MM.1S (cell line): ENCODE measurements around the gene SORL1.

Experiments used
- CTCF ChIP-seq: fragments of 300-600 bp; sonication (generic); IDR thresholded peaks from 2 replicates; pipeline ENCODE4 v1.5.1; 2016; ENCODE audit warnings: antibody characterized with exemption, low read length, mixed read lengths
- EZH2 ChIP-seq: fragments of 300-600 bp; sonication (generic); optimal IDR thresholded peaks from 2 replicates; pipeline ENCODE3; 2017; ENCODE audit warnings: low read depth, mild to moderate bottlenecking, antibody characterized with exemption, low read length, mixed read lengths

DNA sequence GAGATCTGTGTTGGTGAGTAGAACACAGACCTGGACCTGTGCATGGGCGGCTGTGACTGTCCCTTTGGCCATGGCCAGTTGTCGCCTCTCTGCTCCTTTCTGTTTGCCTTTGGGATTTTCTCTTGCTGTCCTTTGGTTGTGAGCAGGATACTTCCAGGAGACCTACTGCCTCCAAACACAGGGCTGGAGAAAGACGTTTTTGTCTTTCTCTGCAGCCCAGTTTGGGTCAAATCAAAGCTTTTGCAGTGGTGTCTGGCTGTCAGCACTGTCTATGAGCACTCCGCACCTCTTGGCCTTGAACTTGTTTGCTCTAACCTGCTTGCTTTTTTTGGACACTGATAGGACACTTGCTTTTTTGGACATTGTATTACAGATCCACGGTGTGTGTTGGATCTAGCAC lies 109.6 kb downstream of the SORL1 start:
- TF ChIP-seq EZH2 = no peak
- TF ChIP-seq CTCF = no peak
